ENCODE data around the gene ARHGDIB.

Gene ARHGDIB

DNA sequence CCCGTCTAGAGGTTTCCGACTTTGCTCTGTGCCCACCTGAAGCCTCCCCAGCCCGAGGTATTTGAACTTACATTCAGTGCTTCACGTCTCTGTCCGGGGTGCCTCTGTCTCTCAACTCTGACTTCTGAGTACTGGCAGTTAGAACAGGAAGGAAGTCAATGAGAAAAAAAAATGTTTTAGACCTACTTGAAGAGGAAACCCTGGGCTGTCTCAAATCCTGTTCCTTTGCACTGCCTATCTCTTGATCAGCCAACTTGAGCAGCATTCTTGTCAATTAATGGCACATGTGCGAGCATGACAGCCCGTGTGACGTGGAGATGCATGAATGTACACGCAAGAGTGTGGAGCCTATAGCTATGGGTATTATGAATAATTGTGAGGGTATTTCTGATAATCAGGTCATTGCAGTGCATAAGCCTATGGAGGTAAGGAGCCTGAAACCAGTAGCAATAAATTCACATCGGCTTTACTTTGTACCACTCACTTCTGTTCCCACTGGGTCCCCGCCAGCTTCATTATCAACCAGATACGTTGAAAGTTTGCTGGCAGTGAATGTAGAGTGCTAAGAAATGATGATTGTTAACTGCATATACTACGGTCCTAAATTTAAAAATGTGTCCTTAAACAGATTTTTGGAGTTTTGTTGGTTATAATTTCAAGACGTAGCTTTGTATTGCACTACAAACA lies at the start of gene ARHGDIB:
Gene ARHGDIB (minus strand): TSS at position 136 of the 687 bp plus-strand sequence. CDS start 10,889 bp downstream, outside the sequence.
- DNase-seq, result no peak

- DNase-seq, result no peak
Observed at GRCh38 chr12:15011162-15011561, 49.8 kb upstream of the ARHGDIB start.

GRCh38 chr12:15007551-15007950 lies 46.1 kb upstream of the ARHGDIB start:
- DNase-seq, result no peak

DNA sequence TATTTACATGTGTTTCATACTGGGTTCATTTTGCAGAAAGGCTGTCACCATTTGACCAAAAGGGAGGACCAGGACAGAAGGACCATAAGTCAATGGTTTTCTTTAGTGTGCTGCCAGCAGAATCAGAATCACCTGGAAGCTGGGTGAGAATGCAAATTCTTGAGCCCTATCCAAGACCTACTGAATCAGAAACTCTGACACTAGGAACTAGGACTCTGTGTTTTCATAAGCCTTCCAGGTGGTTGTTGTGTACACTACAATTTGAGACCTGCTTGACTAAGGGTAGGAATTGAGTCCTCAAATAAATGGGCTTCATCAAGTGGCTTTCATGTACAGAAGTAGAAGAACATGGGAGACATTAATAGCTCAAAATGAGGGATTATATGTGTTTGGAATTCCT lies 43.7 kb upstream of the ARHGDIB start:
- no peak for DNase-seq

- no peak for DNase-seq
Observed at GRCh38 chr12:15004421-15004820, 43.0 kb upstream of the ARHGDIB start.

GRCh38 chr12:15001733-15002382 lies 40.5 kb upstream of the ARHGDIB start:
- peak in 44 of 58 donors; percentile 3 to 62 (median 23) for DNase-seq

- DNase-seq, result no peak
Observed at GRCh38 chr12:15000575-15000974, 39.2 kb upstream of the ARHGDIB start.

GRCh38 chr12:14999695-15000365 lies 38.4 kb upstream of the ARHGDIB start:
- peak in 1 of 58 donors; percentile 12 for DNase-seq

DNA sequence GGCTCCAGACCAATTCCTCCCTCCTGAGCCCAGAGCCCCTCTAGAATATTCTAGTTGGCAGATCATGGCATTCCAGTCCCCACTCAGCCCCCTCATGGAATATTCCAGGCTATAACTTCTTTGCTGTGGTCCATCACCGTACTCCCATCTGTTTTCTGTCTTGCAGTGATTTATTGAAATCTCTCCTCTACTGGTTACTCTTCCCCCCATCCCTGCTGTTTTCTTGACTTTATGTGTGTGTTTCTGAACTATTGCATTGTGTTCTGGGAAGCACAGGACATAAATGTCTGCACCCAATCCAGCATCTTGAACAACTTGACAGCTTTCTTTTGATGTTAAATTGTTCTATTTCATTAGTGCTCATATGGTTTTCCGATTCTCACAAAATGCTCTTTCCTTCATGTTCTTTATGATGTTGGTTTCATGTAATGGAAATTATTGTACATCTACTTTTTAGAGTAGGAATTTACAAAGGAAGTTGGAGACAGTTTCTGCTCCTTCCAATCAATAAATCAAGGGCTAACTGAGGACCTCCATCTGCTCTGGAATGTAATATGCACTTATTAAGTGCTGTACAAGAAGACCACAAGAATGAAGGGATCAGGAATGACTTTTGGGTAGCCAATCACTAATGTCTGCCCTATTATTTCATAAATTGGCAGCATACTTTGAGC lies 37.8 kb upstream of the ARHGDIB start:
- DNase-seq, result no peak

- no peak for DNase-seq
Observed at GRCh38 chr12:14997998-14998397, 36.6 kb upstream of the ARHGDIB start.

GRCh38 chr12:14995583-14996425 lies 34.4 kb upstream of the ARHGDIB start:
- DNase-seq, result peak in 1 of 58 donors; percentile 14

GRCh38 chr12:14994610-14995009 lies 33.2 kb upstream of the ARHGDIB start:
- DNase-seq, result no peak

DNA sequence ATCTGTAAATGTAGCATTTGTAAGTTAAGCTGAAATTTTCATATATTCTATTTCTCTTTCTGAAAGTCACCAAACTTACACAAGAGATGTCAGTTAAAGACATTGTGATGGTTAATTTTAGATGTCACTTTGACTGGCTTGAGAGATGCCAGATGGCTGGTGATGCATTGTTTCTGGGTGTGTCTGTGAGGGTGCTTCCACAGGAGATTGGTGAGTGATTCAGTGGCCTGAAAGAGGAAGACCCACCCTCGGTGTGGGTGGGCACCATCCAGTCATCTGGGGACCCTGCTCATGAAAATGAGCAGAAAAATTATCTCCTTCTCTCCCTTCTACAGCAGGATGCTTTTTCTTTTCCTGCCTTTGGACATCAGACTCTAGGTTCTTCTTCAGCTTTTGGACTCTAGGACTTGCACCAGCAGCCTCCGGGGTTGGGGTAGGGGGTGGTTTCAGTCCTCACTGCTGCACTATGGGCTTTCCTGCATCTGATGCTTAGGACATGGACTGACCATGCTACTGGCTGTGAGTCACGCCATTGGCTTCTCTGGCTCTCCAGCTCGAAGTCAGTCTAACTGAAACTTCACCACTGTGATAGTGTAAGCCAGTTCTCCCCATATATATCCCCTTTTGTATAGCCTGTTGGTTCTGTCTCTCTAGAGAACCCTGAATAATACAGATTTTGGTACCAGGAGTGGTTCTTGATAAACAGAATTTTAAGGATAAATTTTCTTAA lies 32.3 kb upstream of the ARHGDIB start:
- DNase-seq, result peak in 1 of 58 donors; percentile 5

- no peak for DNase-seq
Observed at GRCh38 chr12:14993117-14993516, 31.7 kb upstream of the ARHGDIB start.

DNA sequence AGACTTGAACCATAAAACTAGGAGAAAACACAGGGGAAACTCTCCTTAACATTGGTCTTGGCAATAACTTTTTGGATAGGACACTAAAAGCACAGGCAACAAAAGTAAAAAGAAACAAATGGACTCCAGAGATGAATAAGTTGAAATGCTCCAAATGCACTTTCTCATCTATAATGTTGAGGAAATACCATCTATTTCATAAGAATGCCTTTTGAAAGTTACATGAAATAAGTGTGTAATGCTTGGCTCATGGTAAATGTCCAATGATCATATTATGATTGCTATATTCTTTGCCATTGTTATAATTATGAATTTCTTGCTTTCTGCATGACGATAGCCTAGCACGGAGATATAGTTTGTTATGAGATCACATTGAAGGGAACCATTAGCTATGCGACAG lies 31.3 kb upstream of the ARHGDIB start:
- no peak for DNase-seq

DNA sequence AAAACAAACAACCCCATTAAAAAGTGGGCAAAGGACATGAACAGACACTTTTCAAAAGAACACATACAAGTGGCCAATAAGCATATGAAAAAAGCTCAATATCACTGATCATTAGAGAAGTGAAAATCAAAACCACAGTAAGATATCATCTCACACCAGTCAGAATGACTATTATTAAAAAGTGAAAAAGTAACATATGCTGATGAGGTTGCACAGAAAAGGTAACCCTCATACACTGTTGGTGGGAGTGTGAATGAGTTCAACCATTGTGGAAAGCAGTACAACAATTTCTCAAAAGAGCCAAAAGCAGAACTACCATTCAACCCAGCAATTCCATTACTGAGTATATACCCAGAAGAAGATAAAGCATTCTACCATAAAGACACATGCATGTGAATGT lies 29.7 kb upstream of the ARHGDIB start:
- DNase-seq, result no peak

DNA sequence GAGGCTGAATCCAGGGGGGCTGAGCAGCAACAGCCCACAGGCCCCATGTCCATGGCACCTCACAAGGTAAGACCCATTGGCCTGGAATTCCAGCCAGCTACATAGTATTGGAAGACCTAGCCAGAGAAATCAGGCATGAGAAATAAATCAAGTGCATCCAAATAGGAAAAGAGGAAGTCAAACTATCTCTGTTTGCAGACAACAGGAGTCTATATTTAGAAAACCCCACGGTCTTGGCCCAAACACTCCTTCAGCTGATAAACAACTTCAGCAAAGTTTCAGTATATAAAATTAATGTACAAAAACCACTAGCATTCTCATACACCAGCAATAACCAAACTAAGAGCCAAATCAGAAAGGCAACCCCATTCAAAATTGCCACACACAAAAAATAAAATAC lies 28.4 kb upstream of the ARHGDIB start:
- DNase-seq, result no peak

DNA sequence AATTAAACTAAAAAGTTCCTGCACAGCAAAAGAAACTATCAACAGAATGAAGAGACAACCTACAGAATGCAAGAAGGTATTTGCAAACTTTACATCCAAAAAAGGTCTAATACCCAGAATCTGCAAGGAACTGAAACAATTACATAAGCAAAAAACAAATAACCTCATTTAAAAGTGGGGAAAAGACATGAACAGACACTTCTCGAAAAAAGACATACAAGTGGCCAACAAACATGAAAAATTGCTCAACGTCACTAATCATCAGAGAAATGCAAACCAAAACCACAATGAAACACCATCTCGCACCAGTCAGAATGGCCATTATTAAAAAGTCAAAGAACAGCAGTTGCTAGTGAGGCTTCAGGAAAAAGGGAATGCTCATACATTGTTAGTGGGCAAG lies 26.6 kb upstream of the ARHGDIB start:
- no peak for DNase-seq

DNA sequence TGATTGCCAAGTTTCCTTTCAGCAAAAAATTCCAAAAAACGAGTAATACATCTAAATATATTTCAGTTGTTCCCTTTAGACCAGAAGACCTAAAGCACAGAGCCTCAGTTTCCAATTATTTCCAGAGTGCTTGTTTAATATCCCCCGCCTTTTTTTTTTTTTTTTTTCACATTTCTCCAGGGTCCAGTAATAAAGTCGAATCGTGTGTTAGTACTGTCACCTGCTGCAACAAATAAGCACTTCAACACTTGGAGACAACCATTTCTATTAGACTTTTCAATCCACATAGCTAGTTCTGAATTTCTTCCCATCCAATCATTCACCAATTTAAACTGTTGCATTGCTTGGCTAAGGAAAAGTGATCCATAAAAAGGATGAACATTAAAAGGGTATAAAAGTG lies 25.0 kb upstream of the ARHGDIB start:
- no peak for DNase-seq

GRCh38 chr12:14984766-14985285 lies 23.4 kb upstream of the ARHGDIB start:
- DNase-seq, result no peak
